OCI-LY7 (cell line): Measurements from ENCODE around the gene ADCY1.

ENCODE experiments used
- CTCF ChIP-seq: fragments of 200-600 bp; sonication (generic); conservative IDR thresholded peaks from 2 replicates; pipeline ENCODE4 v1.5.1; 2014; ENCODE audit warnings: mild to moderate bottlenecking, antibody characterized with exemption, low read length, moderate library complexity, mixed read lengths
- EZH2phosphoT487 ChIP-seq: fragments of 200-600 bp; sonication (generic); IDR thresholded peaks from 2 replicates; pipeline ENCODE4 v1.6.1; 2018; ENCODE audit warnings: low read depth, borderline replicate concordance, mild to moderate bottlenecking, mixed run types, antibody characterized with exemption, low read length, moderate library complexity, mixed read lengths

GRCh38 chr7:45627691-45628456 lies 53.7 kb downstream of the ADCY1 start:
- TF ChIP-seq CTCF = no peak
- TF ChIP-seq EZH2phosphoT487 = no peak
